ENCODE measurements around the gene PDZD8. TPM values are rescaled to one million over a fixed set of nuclear protein-coding genes. Genes with fewer than 3 reads are reported as not detected.

Gene PDZD8
- total and polyA plus RNA-seq, 8 donors: 4.6 to 55.9 (median 39.9) TPM

DNA sequence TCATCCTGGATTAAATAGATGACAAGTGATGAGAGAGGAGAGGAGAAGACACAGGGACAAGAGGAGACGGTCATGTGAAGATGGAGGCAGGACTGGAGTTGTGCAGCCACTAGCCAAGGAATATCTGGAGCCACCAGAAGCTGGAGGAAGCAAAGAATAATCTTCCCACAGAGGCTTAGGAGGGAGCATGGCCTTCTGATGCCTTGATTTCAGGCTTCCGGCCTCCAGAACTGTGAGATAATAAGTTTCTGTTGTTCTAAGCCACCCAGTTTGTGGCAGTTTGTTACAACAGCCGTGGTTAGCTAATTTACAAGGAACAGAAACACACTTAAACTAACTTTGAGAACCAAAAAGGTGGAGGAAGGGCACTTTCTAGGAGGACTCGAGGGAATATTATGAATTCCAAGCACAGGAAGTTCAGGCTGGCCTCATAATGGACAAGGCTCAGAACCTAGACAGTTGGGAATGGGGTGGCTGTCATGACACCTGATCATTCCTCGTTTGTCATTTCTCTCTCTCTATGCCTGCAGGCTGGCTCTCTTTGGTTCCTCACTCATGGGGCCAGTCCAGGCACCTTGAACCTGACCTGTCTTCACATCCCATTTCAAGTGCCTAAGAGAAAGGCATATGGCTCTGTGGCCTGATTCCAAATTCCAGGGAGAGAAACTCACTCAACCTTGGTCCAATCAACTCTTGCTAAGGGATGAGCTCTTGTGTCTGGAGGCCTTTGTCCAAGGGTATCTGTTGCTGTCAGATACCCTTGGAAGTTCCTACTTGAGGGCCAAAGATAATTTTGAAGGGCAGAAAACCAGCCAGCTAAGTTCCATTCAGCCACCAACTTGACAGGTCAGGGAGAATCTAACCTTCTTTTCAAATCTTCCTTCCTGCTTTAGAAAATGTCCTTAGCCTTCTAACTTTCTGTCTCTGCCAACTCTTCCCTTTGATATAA is 33.5 kb upstream of the PDZD8 start:
- Histone ChIP-seq H3K9me3 (no peaks in the 10 kb centered on the region), H3K27ac (no peak overlapping the region), H3K36me3 (no peaks in the 10 kb centered on the region), H3K4me1 (no peaks in the 10 kb centered on the region), H3K27me3 (peaks cover 0 to 3% (median 0%) of the 10 kb centered on the region in 4 donors), H3K4me3 (no peak overlapping the region)
- ATAC-seq (no peak), FAIRE-seq (no peak), DNase-seq (no peak)
- TF ChIP-seq, protein P1, sequence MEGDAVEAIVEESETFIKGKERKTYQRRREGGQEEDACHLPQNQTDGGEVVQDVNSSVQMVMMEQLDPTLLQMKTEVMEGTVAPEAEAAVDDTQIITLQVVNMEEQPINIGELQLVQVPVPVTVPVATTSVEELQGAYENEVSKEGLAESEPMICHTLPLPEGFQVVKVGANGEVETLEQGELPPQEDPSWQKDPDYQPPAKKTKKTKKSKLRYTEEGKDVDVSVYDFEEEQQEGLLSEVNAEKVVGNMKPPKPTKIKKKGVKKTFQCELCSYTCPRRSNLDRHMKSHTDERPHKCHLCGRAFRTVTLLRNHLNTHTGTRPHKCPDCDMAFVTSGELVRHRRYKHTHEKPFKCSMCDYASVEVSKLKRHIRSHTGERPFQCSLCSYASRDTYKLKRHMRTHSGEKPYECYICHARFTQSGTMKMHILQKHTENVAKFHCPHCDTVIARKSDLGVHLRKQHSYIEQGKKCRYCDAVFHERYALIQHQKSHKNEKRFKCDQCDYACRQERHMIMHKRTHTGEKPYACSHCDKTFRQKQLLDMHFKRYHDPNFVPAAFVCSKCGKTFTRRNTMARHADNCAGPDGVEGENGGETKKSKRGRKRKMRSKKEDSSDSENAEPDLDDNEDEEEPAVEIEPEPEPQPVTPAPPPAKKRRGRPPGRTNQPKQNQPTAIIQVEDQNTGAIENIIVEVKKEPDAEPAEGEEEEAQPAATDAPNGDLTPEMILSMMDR (IDR thresholded peaks at IDR 0.05): no peak
- intact Hi-C loops (cut with DNase I): no loop called here
- 87 to 91% methylated on average over 5 of the region's 5 CpGs for WGBS, 2 donors

DNA sequence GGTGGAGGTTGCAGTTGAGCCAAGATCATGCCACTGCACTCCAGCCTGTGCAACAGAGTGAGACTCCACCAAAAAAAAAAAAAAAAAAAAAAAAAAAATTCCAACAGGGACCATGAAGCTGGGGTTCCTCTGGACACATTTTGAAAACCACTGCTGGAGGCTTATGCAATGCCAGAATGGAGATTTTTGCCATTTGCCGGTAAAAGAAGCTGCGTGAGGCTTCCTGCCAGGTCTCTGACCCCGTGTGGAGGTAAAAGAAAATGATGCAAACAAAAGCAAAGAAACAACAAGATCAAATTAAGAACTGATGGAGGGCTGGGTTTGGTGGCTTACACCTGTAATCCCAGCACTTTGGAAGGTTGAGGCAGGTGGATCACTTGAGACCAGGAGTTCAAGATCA is 30.5 kb upstream of the PDZD8 start:
- FAIRE-seq (no peak), DNase-seq (no peak), ATAC-seq (no peak)
- Histone ChIP-seq H3K4me3 (no peak overlapping the region), H3K27me3 (peaks cover 0 to 3% (median 0%) of the 10 kb centered on the region in 4 donors), H3K9me3 (no peaks in the 10 kb centered on the region), H3K36me3 (no peaks in the 10 kb centered on the region), H3K27ac (no peak overlapping the region), H3K4me1 (no peaks in the 10 kb centered on the region)
- intact Hi-C loops (cut with DNase I): no loop called here
- WGBS, 2 donors: 89% methylated on average over 3 of the region's 3 CpGs
- TF ChIP-seq, protein P1 (IDR thresholded peaks at IDR 0.05): no peak

DNA sequence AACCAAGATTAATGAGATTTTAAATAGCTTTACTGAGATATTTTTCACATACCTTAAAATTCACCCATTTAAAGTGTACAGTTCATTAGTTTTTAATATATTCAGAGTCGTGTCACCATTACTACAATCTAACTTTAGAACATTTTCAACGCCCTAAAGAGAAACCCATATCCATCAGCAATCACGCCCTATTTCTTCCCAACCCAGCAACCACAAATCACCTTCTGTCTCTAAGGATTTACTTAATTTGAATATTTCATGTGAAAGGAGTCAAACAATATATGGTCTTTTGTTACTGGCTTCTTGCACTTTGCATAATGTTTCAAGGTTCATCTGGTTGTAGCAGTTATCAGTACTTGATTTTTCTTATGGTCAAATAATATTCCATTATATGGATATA is 25.1 kb upstream of the PDZD8 start:
- Histone ChIP-seq H3K27ac (no peak overlapping the region), H3K27me3 (peaks cover 0 to 3% (median 0%) of the 10 kb centered on the region in 4 donors), H3K9me3 (no peaks in the 10 kb centered on the region), H3K4me3 (no peak overlapping the region), H3K4me1 (no peaks in the 10 kb centered on the region), H3K36me3 (no peaks in the 10 kb centered on the region)
- FAIRE-seq (no peak), DNase-seq (no peak), ATAC-seq (no peak)
- WGBS, 2 donors: 77 to 88% methylated on average over 3 of the region's 3 CpGs
- TF ChIP-seq, protein P1 (IDR thresholded peaks at IDR 0.05): no peak
- intact Hi-C loops (cut with DNase I): no loop called here

DNA sequence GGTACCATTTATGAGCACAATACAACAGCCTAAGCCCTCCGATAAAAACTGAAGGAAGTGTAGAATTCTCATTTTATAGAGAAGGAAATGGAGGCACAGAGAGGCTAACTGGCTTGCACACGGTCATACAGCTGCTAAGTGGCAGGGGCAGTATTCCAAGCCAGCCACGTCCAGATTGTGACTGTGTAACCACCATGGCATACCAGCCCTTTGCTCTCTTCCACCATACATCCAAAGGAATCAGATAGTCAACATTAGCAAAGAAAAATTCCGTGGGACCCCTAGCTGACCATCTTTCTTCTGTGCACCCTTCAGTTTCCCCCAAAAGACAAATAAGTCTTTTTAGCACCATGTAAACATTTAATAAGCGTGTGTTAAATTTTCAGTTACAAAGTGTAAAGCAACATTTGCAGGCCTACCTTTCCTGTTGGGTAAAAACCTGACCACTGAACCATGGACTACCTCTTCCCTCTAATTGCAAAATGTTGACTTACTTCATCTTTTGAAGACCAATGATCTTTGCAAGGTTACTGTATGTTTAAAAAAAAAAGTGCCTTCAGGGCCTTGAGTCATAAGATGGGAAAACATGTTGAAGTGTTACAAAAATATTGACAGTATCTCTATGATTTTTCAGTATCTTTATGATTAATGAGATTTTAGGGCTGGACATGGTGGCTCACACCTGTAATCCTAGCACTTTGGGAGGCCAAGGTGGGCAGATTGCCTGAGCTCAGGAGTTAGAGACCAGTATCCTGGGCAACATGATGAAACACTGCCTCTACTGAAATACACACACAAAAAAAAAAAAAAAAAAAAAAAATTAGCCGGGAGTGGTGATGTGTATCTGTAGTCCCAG is 24.3 kb upstream of the PDZD8 start:
- Histone ChIP-seq H3K36me3 (no peaks in the 10 kb centered on the region), H3K27me3 (no peaks in the 10 kb centered on the region), H3K9me3 (no peaks in the 10 kb centered on the region), H3K4me3 (no peak overlapping the region), H3K27ac (no peak overlapping the region), H3K4me1 (no peaks in the 10 kb centered on the region)
- TF ChIP-seq, protein P1 (IDR thresholded peaks at IDR 0.05): no peak
- FAIRE-seq: no peak
- intact Hi-C loops (cut with DNase I): no loop called here
- DNase-seq: no peak
- WGBS, 2 donors: 82 to 87% methylated on average over 6 of the region's 6 CpGs
- ATAC-seq: no peak

Measured in pancreas (tissue), 10 donors.